ENCODE results near the gene CBX7. TPM values are rescaled to one million over a fixed set of nuclear protein-coding genes. Genes with fewer than 3 reads are reported as not detected.

Gene CBX7
- total RNA-seq, 1 donor from 2014 or later: 2.3 TPM

- Mint-ChIP-seq H3K9me3 (no peaks in the 10 kb centered on the region), H3K27ac (ENCODE audit: unreplicated experiment) (no peak overlapping the region), H3K4me3 (no peak overlapping the region), H3K36me3 (ENCODE audit: low read depth) (no peaks in the 10 kb centered on the region), H3K27me3 (ENCODE audit: low read depth) (no peaks in the 10 kb centered on the region), H3K4me1 (peaks cover 24% of the 10 kb centered on the region)
- TF ChIP-seq CTCF (conservative IDR thresholded peaks at IDR 0.05): no peak
- DNase-seq (ENCODE audit: low read depth, low spot score): no peak
Observed at GRCh38 chr22:39081598-39081997, 70.9 kb downstream of the CBX7 start.

GRCh38 chr22:39081016-39081415, 71.5 kb downstream of the CBX7 start:
- Mint-ChIP-seq H3K4me1 (peaks cover 25% of the 10 kb centered on the region), H3K36me3 (ENCODE audit: low read depth) (no peaks in the 10 kb centered on the region), H3K4me3 (no peak overlapping the region), H3K27me3 (ENCODE audit: low read depth) (no peaks in the 10 kb centered on the region), H3K9me3 (no peaks in the 10 kb centered on the region), H3K27ac (ENCODE audit: unreplicated experiment) (no peak overlapping the region)
- no peak for TF ChIP-seq CTCF (conservative IDR thresholded peaks at IDR 0.05)
- DNase-seq (ENCODE audit: low read depth, low spot score): no peak

Other genes with a start within 250 kb of the CBX7 start
- gene APOBEC3A, start 195.1 kb downstream of the CBX7 start, total RNA-seq: not detected in 2 replicates
- gene APOBEC3B, start 170.3 kb downstream of the CBX7 start, total RNA-seq: 12.3 and 14.5 TPM in 2 replicates
- 8.1 and 9.5 TPM in 2 replicates for gene APOBEC3C, start 138.4 kb downstream of the CBX7 start, total RNA-seq
- 1.1 and 1.4 TPM in 2 replicates for gene APOBEC3D, start 131.6 kb downstream of the CBX7 start, total RNA-seq
- gene APOBEC3F, start 111.8 kb downstream of the CBX7 start, total RNA-seq: 5.9 and 6.7 TPM in 2 replicates
- 1.3 and 2.1 TPM in 2 replicates for gene APOBEC3G, start 75.4 kb downstream of the CBX7 start, total RNA-seq
- gene APOBEC3H, start 55.4 kb downstream of the CBX7 start, total RNA-seq: not detected in 2 replicates
- gene PDGFB, start 92.3 kb upstream of the CBX7 start, total RNA-seq: 0.16 and 0.80 TPM in 2 replicates
- 2,294 and 2,333 TPM in 2 replicates for gene RPL3, start 166.9 kb upstream of the CBX7 start, total RNA-seq
- gene SYNGR1, start 197.3 kb upstream of the CBX7 start, total RNA-seq: 30.0 and 30.4 TPM in 2 replicates
- gene TAB1, start 247.1 kb upstream of the CBX7 start, total RNA-seq: 33.8 and 38.3 TPM in 2 replicates